H1 (cell line): ENCODE results near the gene PCDHGA1. TPM values are rescaled to one million over a fixed set of nuclear protein-coding genes. Genes with fewer than 3 reads are reported as not detected.

ENCODE experiments used
- CREB1 ChIP-seq: IDR thresholded peaks from 2 replicates; pipeline ENCODE4 v1.6.1; 2012; ENCODE audit warnings: inconsistent platforms
- HDAC2 ChIP-seq, 2 experiments: fragments of 300-600 bp in 1 of 2; sonication (generic) in 1 of 2; IDR thresholded peaks; 2 replicates each; pipeline ENCODE4 v1.6.1; 2011 to 2012; ENCODE audit warnings: low read depth in 2 of 2, low read length in 2 of 2, mild to moderate bottlenecking in 2 of 2, moderate library complexity in 2 of 2, borderline replicate concordance in 1 of 2, inconsistent platforms in 1 of 2
- KDM1A ChIP-seq: fragments of 200-600, 300-600 bp; sonication (generic); IDR thresholded peaks from 2 replicates; pipeline ENCODE4 v1.7.1; 2016; ENCODE audit warnings: mild to moderate bottlenecking, low read length, borderline replicate concordance
- KDM4A ChIP-seq: IDR thresholded peaks from one replicate; pipeline ENCODE4 v1.7.1; 2012; ENCODE audit warnings: low read depth, mild to moderate bottlenecking, moderate library complexity, low read length, inconsistent platforms; ENCODE audit not compliant: severe bottlenecking
- PHF8 ChIP-seq: fragments of 200-600 bp; sonication (generic); conservative IDR thresholded peaks from 2 replicates; pipeline ENCODE4 v1.7.1; 2012; ENCODE audit warnings: low read depth, mild to moderate bottlenecking, inconsistent platforms, low read length, moderate library complexity
- POLR2A ChIP-seq, 2 experiments: IDR thresholded peaks; 1 replicate in 1 of 2; 2 replicates in 1 of 2; pipeline ENCODE4 v1.6.1; 2011; ENCODE audit warnings: low read depth in 2 of 2, low read length in 2 of 2, mild to moderate bottlenecking in 2 of 2; ENCODE audit errors: control extremely low read depth in 1 of 2
- RNF2 ChIP-seq: fragments of 200-900, 300-1000 bp; sonication (generic); IDR thresholded peaks from 2 replicates; pipeline ENCODE4 v1.7.1; 2016; ENCODE audit warnings: borderline replicate concordance, low read depth, mild to moderate bottlenecking, antibody characterized with exemption, low read length; ENCODE audit not compliant: poor library complexity, severe bottlenecking; ENCODE audit errors: missing control alignments
- SIN3A ChIP-seq, 2 experiments: IDR thresholded peaks in 1 of 2; conservative IDR thresholded peaks in 1 of 2; 2 replicates each; pipeline ENCODE4 v1.6.1; 2011 to 2012; ENCODE audit warnings: low read length in 2 of 2, improper control_type of control experiment in 1 of 2, low read depth in 1 of 2, mild to moderate bottlenecking in 1 of 2
- SIRT6 ChIP-seq: IDR thresholded peaks from one replicate; pipeline ENCODE4 v1.7.1; 2012; ENCODE audit warnings: low read length, inconsistent platforms
- SIX5 ChIP-seq: IDR thresholded peaks from 2 replicates; pipeline ENCODE4 v1.6.1; 2011; ENCODE audit warnings: mild to moderate bottlenecking, low read depth, low read length
- SP4 ChIP-seq: IDR thresholded peaks from 2 replicates; pipeline ENCODE4 v1.6.1; 2012; ENCODE audit warnings: low read length, inconsistent platforms
- SRF ChIP-seq: IDR thresholded peaks from 2 replicates; pipeline ENCODE4 v1.6.1; 2011; ENCODE audit warnings: mild to moderate bottlenecking, low read depth, low read length, moderate library complexity
- TAF1 ChIP-seq: IDR thresholded peaks from 2 replicates; pipeline ENCODE4 v1.6.1; 2011; ENCODE audit warnings: mild to moderate bottlenecking, low read depth, low read length
- TCF12 ChIP-seq: IDR thresholded peaks from 2 replicates; pipeline ENCODE4 v1.6.1; 2011; ENCODE audit warnings: low read depth, mild to moderate bottlenecking, low read length
- polyA plus RNA-seq, 7 experiments: library from polyadenylated mRNA; depleted of rRNA in 3 of 7; stranded (reverse) in 5 of 7; unstranded in 2 of 7; fragments of >200 nt in 5 of 7; fragments of 200-250 nt in 2 of 7; gene quantifications; 1 replicate in 5 of 7; 2 replicates in 1 of 7; 4 replicates in 1 of 7; pipeline versions ENCODE4 v1.2.1 to v1.2.3, GENCODE V29; 2011 to 2013; ENCODE audit warnings: missing spikeins in 2 of 7, mixed read lengths in 2 of 7
- total RNA-seq: library from RNA; stranded (reverse); fragmentation: NEBNext Ultra II Directional; extraction: Animal tissue kit (Norgen Biotek cat#: 25700); gene quantifications from 2 replicates; pipeline ENCODE4 v1.2.1, GENCODE V29; 2021
- TF ChIP-seq, protein P1 (sequence below): IDR thresholded peaks from 2 replicates; pipeline ENCODE4 v1.6.1; 2012; ENCODE audit warnings: inconsistent platforms
- TF ChIP-seq, protein P2 (sequence below): IDR thresholded peaks from 2 replicates; pipeline ENCODE4 v1.6.1; 2012; ENCODE audit warnings: inconsistent platforms

The PCDHGA1 gene
- total and polyA plus RNA-seq, 2 of the 8 experiments (the other 6 are each of a cell fraction or from before 2014, with no cell fraction given), result 0.57 to 0.89 TPM

DNA sequence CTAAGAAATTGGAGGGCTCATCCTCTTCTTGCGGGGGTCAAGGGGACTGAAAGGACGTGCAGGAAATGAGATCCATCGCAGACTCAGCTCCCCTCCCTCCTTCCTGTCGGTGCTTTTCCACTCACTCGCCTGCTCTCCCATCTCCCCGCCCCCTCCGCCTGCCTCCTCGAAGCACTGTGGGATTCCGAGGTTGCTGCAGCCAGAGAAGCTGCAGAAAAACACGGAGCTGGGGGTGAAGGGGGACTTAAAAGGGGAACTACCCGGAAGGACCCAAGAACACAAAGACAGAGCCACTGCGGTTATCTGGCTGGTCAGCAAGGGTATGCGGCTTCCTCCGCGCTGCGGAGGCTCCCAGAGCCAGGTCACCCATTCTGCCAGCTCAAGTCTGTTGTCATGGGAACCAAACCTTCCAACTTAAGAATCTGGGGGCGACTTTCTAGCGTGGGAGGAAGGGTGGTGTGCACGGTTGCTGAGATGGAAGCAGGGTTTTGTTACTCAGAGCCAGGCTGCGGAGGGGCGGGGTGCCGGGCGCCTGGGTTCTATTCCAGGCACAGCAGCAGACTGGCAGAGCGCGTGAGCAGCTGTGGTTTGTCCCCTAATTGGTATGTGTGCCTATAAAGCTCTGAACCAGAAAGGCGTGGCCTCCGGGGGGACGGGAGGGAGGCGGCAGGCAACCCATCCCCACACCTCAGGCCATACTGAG, 183.5 kb downstream of the PCDHGA1 start (continued):
- TF ChIP-seq, protein P1, sequence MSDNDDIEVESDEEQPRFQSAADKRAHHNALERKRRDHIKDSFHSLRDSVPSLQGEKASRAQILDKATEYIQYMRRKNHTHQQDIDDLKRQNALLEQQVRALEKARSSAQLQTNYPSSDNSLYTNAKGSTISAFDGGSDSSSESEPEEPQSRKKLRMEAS, result no peak; the same call in 1 of the 2 replicates
- TF ChIP-seq SP4 (peak; percentile 59; the same call in 1 of the 2 replicates), PHF8 (peak; percentile 27; the same call in 1 of the 2 replicates), POLR2A (IDR thresholded peaks at IDR 0.05; ENCODE audit: control extremely low read depth in 1 of 2, low read depth in 2 of 2, low read length in 2 of 2) (no peak; a peak in 2 of 3 replicates), HDAC2 (IDR thresholded peaks at IDR 0.05; ENCODE audit: borderline replicate concordance in 1 of 2, low read depth in 2 of 2, low read length in 2 of 2) (0 out of 4 replicates have a peak, but pooled peaks of 1 of the 2 experiments have one; percentile 12), TAF1 (peak; percentile 50), KDM4A (peak; percentile 30), TCF12 (no peak), CREB1 (no peak), SIN3A (conservative IDR thresholded peaks at IDR 0.05 in 1 of 2, IDR thresholded peaks at IDR 0.05 in 1 of 2; ENCODE audit: low read depth in 1 of 2, low read length in 2 of 2) (0 out of 4 replicates have a peak, but pooled peaks of 1 of the 2 experiments have one; percentile 58), SIX5 (no peak), SIRT6 (no peak), SRF (no peak), KDM1A (no peak), RNF2 (no peak)
- TF ChIP-seq, protein P2, sequence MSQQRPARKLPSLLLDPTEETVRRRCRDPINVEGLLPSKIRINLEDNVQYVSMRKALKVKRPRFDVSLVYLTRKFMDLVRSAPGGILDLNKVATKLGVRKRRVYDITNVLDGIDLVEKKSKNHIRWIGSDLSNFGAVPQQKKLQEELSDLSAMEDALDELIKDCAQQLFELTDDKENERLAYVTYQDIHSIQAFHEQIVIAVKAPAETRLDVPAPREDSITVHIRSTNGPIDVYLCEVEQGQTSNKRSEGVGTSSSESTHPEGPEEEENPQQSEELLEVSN, result no peak
